HG03571 (cell line): ENCODE data around the gene ARHGAP15.
"Not testable (repeated sequence)": the region's sequence is repeated elsewhere in the genome, so short reads cannot be mapped to it uniquely, and the experiment has no call there.

Experiments
- ATAC-seq: cut with Tn5 transposase; IDR thresholded peaks from one replicate; pipeline ENCODE4 v1.9.1; 2021; ENCODE audit not compliant: unreplicated experiment

Gene ARHGAP15

GRCh38 chr2:143128681-143129580 is at the start of gene ARHGAP15:
Gene ARHGAP15 (plus strand): TSS chr2:143129419.
- peak; percentile 91 for ATAC-seq

- no peak for ATAC-seq
These were observed 47.6 kb upstream of the ARHGAP15 start for GRCh38 chr2:143081616-143082015.

GRCh38 chr2:143083636-143084035 is 45.6 kb upstream of the ARHGAP15 start:
- ATAC-seq: no peak

GRCh38 chr2:143084462-143084861 is 44.8 kb upstream of the ARHGAP15 start:
- ATAC-seq: no peak

- peak; percentile 65 for ATAC-seq
These were observed 44.0 kb upstream of the ARHGAP15 start for GRCh38 chr2:143085125-143085784.

GRCh38 chr2:143087033-143087432 is 42.2 kb upstream of the ARHGAP15 start:
- ATAC-seq: no peak

- ATAC-seq: no peak
These were observed 40.8 kb upstream of the ARHGAP15 start for GRCh38 chr2:143088388-143088787.

- ATAC-seq: not testable (repeated sequence)
These were observed 39.7 kb upstream of the ARHGAP15 start for GRCh38 chr2:143089520-143089919.

GRCh38 chr2:143110758-143111428 is 18.3 kb upstream of the ARHGAP15 start:
- peak; percentile 85 for ATAC-seq

GRCh38 chr2:143117225-143117624 is 12.0 kb upstream of the ARHGAP15 start:
- ATAC-seq: no peak

GRCh38 chr2:143121079-143121478 is 8.1 kb upstream of the ARHGAP15 start:
- ATAC-seq: no peak

GRCh38 chr2:143121957-143122356 is 7.3 kb upstream of the ARHGAP15 start:
- no peak for ATAC-seq

- ATAC-seq: no peak
These were observed 5.3 kb upstream of the ARHGAP15 start for GRCh38 chr2:143123911-143124310.

- no peak for ATAC-seq
These were observed 4.8 kb upstream of the ARHGAP15 start for GRCh38 chr2:143124445-143124844.

- no peak for ATAC-seq
These were observed 3.5 kb upstream of the ARHGAP15 start for GRCh38 chr2:143125717-143126116.

GRCh38 chr2:143132355-143132754 is 3.1 kb downstream of the ARHGAP15 start:
- ATAC-seq: no peak

- ATAC-seq: no peak
These were observed 4.6 kb downstream of the ARHGAP15 start for GRCh38 chr2:143133783-143134182.

- no peak for ATAC-seq
These were observed 9.1 kb downstream of the ARHGAP15 start for GRCh38 chr2:143138292-143138691.

GRCh38 chr2:143139835-143140393 is 10.7 kb downstream of the ARHGAP15 start:
- no peak for ATAC-seq

GRCh38 chr2:143140864-143141661 is 11.8 kb downstream of the ARHGAP15 start:
- ATAC-seq: peak; percentile 85
